ENCODE results near the gene PPFIA3. TPM values are rescaled to one million over a fixed set of nuclear protein-coding genes. Genes with fewer than 3 reads are reported as not detected.
"Not testable (repeated sequence)": the region's sequence is repeated elsewhere in the genome, so short reads cannot be mapped to it uniquely, and the experiment has no call there.

Gene PPFIA3
- total RNA-seq, 4 donors from 2014 or later, result 1.8 to 6.7 (median 3.5) TPM

DNA sequence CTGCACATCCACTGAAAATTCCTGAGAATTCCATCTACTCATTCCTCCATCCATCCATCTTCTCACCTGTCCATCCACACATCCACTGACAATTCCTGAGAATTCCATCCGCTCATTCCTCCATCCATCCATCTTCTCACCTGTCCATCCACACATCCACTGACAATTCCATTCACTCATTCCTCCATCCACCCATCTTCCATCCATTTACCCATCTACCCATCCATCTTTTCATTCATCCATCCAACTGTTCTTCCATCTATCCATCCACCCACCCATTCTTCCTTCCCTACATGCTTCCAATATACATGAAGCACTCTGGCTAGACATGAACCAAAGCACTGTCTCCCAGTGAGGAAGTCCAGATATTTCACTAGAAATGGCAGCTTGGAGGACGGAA, 53.9 kb downstream of the PPFIA3 start:
- H3K27me3 ChIP-seq, result no peaks in the 10 kb centered on the region
- WGBS, 2 donors, result 94 to 96% methylated on average over 2 of the region's 2 CpGs
- H3K27ac ChIP-seq, result no peak overlapping the region
- H3K4me1 ChIP-seq, result no peaks in the 10 kb centered on the region
- no peak overlapping the region for H3K4me3 ChIP-seq
- H3K9me3 ChIP-seq, result no peaks in the 10 kb centered on the region
- no peak for DNase-seq (ENCODE audit: low spot score in 2 of 2)
- no peak for TF ChIP-seq EP300 (IDR thresholded peaks at IDR 0.05)
- no peak for TF ChIP-seq POLR2A (IDR thresholded peaks at IDR 0.05)
- TF ChIP-seq, protein P1, sequence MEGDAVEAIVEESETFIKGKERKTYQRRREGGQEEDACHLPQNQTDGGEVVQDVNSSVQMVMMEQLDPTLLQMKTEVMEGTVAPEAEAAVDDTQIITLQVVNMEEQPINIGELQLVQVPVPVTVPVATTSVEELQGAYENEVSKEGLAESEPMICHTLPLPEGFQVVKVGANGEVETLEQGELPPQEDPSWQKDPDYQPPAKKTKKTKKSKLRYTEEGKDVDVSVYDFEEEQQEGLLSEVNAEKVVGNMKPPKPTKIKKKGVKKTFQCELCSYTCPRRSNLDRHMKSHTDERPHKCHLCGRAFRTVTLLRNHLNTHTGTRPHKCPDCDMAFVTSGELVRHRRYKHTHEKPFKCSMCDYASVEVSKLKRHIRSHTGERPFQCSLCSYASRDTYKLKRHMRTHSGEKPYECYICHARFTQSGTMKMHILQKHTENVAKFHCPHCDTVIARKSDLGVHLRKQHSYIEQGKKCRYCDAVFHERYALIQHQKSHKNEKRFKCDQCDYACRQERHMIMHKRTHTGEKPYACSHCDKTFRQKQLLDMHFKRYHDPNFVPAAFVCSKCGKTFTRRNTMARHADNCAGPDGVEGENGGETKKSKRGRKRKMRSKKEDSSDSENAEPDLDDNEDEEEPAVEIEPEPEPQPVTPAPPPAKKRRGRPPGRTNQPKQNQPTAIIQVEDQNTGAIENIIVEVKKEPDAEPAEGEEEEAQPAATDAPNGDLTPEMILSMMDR (IDR thresholded peaks at IDR 0.05), result no peak
- H3K36me3 ChIP-seq, result peaks cover 0 to 61% (median 0%) of the 10 kb centered on the region in 3 donors

DNA sequence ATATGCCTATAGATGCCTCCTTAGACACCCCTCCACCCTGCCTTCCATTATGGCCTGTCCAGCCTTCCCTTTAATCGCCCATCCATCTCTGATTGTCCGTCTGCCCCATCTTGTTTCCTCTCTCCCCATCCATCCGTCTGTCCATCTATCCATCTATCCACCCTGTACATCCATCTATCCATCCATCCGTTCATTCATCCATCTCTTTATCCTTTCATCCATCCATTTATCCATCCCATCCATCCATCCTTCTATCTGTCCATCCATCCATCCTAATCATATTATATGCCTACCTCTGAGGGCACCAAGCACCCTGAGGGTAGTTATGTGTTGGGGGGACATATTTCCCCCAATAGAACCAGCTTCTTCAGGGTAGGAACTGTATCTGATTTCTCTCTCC, 61.3 kb downstream of the PPFIA3 start:
- Histone ChIP-seq H3K36me3 (peaks cover 0 to 40% (median 0%) of the 10 kb centered on the region in 3 donors), H3K4me3 (no peak overlapping the region), H3K27me3 (no peaks in the 10 kb centered on the region), H3K27ac (no peak overlapping the region), H3K9me3 (peaks cover 0 to 11% (median 0%) of the 10 kb centered on the region in 4 donors), H3K4me1 (no peaks in the 10 kb centered on the region)
- DNase-seq (ENCODE audit: low spot score in 2 of 2), result no peak
- TF ChIP-seq EP300 (IDR thresholded peaks at IDR 0.05) (no peak), POLR2A (IDR thresholded peaks at IDR 0.05) (no peak)
- TF ChIP-seq, protein P1 (IDR thresholded peaks at IDR 0.05), result no peak
- 92 to 93% methylated on average over 4 of the region's 4 CpGs for WGBS, 2 donors

DNA sequence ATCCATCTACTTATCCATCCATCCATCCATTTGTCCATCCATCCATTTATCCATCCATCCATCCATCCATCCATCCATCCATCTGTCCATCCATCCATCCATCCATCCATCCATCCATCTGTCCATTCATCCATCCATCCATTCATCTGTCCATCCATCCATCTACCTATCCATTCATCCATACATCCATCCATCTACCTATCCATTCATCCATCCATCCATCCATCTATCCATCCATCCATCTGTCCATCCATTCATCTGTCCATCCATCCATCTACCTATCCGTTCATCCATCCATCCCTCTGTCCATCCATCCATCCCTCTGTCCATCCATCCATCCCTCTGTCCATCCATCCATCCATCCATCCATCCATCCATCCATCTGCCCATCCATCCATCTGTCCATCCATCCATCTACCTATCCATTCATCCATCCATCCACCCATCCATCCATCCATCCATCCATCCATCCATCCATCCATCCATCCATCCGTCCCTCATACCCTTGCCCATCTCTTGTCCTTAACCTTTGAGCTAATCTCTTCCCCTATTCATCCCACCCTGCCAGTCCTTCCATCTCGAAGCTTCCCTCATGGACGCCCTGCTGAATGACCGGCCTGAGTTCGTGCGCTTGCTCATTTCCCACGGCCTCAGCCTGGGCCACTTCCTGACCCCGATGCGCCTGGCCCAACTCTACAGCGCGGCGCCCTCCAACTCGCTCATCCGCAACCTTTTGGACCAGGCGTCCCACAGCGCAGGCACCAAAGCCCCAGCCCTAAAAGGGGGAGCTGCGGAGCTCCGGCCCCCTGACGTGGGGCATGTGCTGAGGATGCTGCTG, 62.9 kb downstream of the PPFIA3 start:
- WGBS, 2 donors, result 70 to 80% methylated on average over 20 of the region's 20 CpGs
- not testable (repeated sequence) for H3K4me1 ChIP-seq; DNase-seq (ENCODE audit: low spot score in 2 of 2); H3K27ac ChIP-seq; H3K27me3 ChIP-seq; H3K4me3 ChIP-seq
- H3K36me3 ChIP-seq, result peaks cover 0 to 44% (median 0%) of the 10 kb centered on the region in 3 donors
- peaks cover 0 to 11% (median 0%) of the 10 kb centered on the region in 4 donors for H3K9me3 ChIP-seq

DNA sequence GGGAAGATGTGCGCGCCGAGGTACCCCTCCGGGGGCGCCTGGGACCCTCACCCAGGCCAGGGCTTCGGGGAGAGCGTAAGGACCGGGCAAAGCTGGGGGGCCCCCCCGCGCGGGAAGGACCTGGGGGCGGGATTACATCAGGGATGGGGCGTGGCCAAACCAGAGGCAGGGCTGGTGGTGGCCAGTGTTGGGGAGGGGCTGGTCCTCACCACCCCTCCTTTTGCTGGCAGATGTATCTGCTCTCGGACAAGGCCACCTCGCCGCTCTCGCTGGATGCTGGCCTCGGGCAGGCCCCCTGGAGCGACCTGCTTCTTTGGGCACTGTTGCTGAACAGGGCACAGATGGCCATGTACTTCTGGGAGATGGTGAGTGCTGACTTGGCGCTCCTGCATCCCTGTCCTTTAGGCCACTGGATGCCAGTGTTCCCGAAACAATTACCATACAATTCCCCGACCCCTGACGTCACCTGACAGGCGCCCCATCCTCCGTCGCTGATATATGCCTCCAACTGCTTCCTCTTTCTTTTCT, 63.6 kb downstream of the PPFIA3 start:
- no peaks in the 10 kb centered on the region for H3K4me1 ChIP-seq
- peaks cover 0 to 11% (median 0%) of the 10 kb centered on the region in 4 donors for H3K9me3 ChIP-seq
- 55 to 75% methylated on average over 26 of the region's 26 CpGs for WGBS, 2 donors
- no peak for DNase-seq (ENCODE audit: low spot score in 2 of 2)
- H3K36me3 ChIP-seq, result peaks cover 0 to 41% (median 0%) of the 10 kb centered on the region in 3 donors
- TF ChIP-seq POLR2A (IDR thresholded peaks at IDR 0.05) (no peak), EP300 (IDR thresholded peaks at IDR 0.05) (no peak)
- TF ChIP-seq, protein P1 (IDR thresholded peaks at IDR 0.05), result no peak
- H3K4me3 ChIP-seq, result no peak overlapping the region
- H3K27ac ChIP-seq, result no peak overlapping the region
- H3K27me3 ChIP-seq, result no peaks in the 10 kb centered on the region

DNA sequence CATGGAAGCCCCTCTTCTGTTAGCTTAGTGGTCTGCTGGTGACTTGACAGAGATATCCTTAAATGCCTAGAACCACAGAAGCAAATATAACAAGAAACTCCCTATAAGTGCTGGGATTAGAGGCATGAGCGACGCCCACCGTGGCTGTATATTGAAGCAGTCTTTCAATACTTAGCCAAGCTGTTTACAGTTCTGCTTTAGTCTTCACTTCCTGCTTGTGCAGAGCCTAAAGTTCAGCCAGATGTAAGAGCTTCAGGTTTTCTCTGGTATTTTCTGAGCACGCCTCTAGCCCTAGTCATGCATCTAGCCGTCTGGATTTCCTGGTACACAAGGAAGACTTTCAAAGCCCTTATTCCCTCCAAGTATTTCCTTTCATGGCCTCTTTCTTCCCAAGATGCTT, 66.8 kb downstream of the PPFIA3 start:
- peaks cover 0 to 11% (median 0%) of the 10 kb centered on the region in 4 donors for H3K9me3 ChIP-seq
- no peak overlapping the region for H3K27ac ChIP-seq
- no peaks in the 10 kb centered on the region for H3K27me3 ChIP-seq
- TF ChIP-seq, protein P1 (IDR thresholded peaks at IDR 0.05), result no peak
- TF ChIP-seq EP300 (IDR thresholded peaks at IDR 0.05), result no peak
- no peak for TF ChIP-seq POLR2A (IDR thresholded peaks at IDR 0.05)
- H3K4me1 ChIP-seq, result no peaks in the 10 kb centered on the region
- H3K36me3 ChIP-seq, result peaks cover 0 to 61% (median 0%) of the 10 kb centered on the region in 3 donors
- no peak overlapping the region for H3K4me3 ChIP-seq
- no peak for DNase-seq (ENCODE audit: low spot score in 2 of 2)
- 65 to 84% methylated on average over 5 of the region's 5 CpGs for WGBS, 2 donors

Data from tibial nerve (tissue), 4 donors.